Lung microvascular endothelial cell (primary cell): Measurements from ENCODE around the gene NAMPT. TPM values are rescaled to one million over a fixed set of nuclear protein-coding genes. Genes with fewer than 3 reads are reported as not detected.
A peak's percentile ranks its signal among the peaks of the same experiment; 100 is the strongest.
"Not testable (repeated sequence)": the region's sequence is repeated elsewhere in the genome, so short reads cannot be mapped to it uniquely, and the experiment has no call there.

ENCODE experiments used
- DNase-seq, 2 donors: peaks; one replicate each; pipeline versions ENCODE4 v3.0.0 to v3.0.0-alpha.2; 2010; ENCODE audit warnings: low read depth in 2 of 2
- total RNA-seq: library from RNA; depleted of rRNA; stranded (reverse); fragments of >200 nt; gene quantifications from 2 replicates; pipeline ENCODE4 v1.2.1, GENCODE V29; 2014

Gene NAMPT
- total RNA-seq, 1 donor from 2014 or later, result 320 TPM

DNA sequence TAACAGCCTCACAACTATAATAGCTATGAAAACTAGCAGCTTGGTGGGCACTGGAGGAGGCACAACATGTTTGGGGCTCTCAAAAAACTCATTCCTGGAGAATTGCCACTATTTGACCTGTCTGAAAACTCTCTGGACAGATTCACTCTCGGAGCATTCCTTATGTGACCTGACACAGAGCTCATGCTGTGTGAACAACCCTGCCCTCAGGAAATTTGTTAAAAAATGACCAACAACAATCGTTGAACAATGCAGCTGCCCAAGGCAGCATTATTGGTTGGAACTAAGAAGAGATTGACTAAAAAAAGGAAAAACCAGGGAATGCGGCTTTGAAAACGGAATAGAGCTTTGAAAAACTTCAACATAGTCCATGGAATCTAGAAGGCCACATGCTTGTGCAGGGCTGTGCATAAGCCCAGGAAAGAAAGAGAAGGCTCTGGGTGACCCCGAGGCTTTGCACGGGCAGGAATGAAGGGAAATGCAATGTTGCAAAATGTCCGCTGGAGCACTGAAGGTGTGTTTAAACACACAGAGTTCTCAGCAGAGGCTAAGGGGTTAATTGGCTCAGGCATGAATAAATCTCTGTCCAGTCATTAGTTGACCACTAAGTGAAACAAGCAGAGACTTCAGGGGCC lies 52.8 kb downstream of the NAMPT start:
- no peak for DNase-seq

DNA sequence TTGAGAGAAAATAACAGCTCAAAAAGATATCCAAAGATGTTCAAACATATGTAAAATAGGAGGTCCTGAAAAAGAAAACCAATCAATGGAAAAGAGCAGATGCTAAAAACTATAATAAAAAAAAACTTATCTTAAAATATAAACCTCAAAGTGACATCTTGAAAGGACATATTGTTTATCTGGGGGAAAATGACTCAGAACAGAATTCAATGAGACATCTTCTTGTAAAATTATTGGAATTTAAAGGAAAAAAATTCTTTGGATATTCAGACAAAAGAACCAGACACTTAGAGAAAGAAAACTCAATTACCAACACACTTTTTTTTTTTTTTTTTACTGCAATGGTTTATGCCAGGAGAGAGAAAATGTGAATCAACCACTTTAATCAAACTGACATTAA lies 58.9 kb downstream of the NAMPT start:
- DNase-seq, result peak in 1 of 2 donors; percentile 52

DNA sequence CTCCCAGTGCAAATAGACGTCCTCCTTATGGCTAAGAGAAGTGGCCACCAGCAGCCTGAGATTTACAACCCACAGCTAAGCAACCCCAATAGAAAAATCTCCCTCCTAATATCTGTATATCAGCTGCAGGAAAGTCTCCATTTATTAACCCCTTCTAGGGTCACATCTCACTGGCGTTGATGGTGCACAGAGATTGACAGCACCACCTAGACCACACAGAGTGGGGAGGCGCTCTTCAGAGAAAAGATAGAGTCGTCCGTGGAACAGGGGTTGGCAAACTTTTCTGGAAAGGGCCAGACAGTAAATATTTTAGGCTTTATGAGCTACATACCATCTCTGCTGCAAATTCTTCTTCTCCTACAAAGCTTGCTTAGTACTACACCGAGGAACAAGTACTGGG lies 60.0 kb downstream of the NAMPT start:
- no peak for DNase-seq

DNA sequence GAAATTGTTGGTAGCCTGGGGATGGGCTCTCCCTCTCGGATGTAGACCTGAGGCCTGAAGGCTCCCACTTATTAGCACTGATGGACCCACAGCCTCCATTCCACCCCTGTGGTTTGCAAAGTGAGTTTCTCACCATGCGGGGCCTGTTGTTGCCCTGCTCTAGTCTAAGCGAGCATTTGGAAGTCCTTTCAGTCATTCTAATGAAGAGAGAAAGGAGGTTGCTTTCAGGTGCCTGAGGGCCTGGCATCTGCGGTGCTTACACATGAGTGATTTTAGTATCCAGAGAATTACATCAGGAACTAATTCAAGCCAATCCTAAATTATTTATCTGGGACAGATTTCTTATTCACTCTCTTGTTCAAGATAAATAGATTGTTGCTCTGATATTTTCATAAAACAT lies 61.6 kb downstream of the NAMPT start:
- no peak for DNase-seq

DNA sequence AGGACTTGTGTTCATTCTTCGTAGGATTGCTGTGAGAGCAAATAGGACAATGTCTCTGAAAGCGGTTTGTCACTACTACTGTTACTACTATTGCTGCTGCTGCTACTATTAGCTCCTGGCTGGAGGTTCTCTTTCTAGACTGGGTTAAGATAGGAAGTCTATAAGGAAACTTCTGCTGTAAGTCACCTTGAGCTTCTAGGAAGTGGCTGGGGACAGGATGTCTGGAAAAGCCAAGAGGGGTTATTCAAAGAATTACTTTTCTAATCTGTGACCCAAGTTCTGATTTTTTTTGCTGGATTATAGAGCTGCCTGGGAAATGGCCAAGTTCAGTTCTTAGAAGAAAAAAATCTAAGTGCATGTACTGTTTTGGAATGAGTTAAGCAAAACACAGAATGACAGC lies 62.2 kb downstream of the NAMPT start:
- no peak for DNase-seq

DNA sequence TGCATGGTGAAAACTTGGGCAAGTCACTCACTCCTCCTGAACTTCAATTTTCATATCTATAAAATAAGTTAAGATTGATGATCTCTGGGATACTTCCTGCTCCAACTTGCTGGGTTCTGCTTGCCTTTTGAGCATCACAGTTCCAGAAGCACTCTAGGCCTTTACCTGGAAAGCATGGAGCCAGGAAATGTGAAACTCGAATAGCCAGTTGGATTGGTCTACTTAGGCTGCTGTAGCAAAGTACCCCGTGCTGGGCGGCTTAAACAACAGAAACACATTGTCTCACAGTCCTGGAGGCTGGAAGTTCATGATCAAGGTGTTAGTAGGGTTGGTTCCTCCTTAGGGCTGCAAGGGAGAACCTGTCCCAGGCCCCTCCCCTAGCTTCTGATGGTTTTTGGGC lies 64.5 kb downstream of the NAMPT start:
- no peak for DNase-seq

DNA sequence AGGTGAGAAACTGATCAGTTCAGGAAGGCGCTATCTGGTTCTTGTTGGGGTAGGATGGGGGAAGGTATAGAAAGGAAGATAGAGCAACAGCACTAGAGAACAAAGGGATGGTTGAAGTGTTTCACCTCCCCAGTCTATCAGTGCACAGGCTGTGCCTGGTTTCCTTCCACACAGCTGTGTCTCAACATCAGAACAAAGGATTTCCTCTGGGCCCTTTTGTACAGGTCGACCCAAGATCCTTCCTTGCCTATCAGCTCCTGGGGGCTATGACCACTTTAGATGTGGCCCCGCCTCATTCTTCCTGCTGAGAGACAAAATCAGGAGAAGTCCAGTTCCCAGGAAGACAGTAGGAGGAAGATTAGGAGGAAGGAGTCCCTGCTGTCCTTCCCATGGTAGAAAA lies 65.6 kb downstream of the NAMPT start:
- DNase-seq, result peak; percentile 29 to 45

DNA sequence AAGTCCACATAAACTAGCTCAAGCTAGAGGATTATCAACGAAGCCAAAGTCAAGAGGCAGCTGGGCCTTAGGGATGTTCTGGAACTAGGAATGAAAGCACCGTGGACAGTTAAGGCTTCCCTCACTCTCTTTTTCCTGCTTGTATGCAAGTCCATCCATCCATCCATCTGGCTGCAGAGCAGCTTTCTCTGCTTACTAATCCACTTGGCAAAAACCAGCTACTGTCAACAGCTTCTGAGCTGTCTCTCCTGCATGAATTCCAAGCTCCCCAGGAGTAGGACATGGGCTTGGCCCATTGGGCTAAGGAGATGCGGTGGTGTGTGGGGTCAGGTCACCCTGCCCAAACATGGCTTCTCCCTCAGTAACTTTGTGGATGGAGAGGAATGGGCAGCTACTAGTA lies 66.2 kb downstream of the NAMPT start:
- no peak for DNase-seq

DNA sequence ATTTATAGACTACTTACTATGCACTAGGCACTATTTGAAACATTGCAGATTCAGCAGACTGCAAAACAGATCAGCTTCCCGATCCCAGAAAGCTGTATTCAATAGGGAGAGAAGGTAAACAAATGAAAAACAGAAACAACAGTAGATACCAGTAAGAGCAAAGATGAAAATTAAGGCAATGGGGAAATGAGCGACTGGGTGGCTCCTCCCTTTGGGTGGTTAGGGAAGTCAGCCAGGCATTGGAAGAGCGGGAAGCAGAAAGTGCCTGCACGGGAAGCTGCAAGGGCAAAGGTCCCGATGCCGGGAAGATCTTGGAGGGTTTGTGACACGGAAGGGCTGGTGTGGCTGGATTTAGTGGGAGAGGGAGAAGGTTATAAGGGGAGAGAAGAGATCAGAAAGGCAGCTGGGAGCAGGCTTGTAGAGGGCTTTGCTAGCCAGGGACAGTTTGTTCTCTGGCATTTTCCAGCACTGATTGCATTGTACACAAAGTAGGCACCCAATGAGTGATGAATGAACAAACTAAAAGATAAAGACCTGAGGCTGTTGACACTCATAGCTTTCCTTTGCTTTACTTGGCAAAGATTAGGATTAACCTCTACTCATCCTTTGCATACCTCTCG lies 67.8 kb downstream of the NAMPT start:
- peak; percentile 56 to 87 for DNase-seq

DNA sequence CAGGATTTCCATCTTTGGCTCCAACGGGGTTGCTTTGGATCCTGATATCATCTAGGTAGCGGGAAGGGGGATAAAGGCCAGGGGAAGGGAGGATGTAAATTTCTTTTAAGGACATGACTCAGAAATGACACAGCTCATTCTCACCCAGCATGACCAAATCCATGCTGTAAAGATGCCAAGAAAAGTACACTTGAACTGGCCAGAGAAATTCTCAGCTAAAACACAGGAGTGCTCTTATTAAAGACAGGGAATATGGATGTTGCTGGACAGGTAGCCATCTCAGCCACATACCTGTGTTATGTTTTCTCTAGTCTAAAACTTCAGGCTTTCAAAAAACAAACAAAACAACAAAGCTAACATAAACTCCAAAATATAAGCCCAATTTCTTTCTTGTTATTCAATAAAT lies 68.3 kb downstream of the NAMPT start:
- DNase-seq, result peak; percentile 65 to 98

DNA sequence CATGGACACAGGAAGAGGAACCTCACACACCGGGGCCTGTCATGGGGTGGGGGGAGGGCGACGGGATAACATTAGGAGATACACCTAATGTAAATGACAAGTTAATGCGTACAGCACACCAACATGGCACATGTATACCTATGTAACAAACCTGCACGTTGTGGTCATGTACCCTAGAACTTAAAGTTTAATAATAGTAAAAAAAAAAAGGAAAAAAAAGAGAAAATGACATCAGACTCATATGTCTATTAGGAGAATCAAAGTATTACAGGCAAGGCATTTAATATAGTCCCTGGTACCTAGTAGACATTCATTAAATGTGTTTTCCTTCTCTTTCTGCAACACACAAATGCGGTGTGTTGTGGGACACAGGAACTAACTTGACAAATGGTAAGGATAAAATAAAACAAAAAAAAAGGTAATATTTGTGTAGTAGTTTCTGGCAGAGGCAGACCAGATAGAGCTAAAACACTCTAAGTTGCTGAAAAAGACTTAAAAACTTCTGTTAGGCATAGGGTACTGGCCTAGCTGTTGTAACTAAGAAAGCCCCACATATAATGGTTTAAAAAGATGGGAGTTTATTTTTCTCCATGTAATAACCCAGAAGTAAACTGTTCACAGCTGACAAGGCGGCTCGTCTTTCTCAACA lies 68.8 kb downstream of the NAMPT start:
- no peak for DNase-seq

DNA sequence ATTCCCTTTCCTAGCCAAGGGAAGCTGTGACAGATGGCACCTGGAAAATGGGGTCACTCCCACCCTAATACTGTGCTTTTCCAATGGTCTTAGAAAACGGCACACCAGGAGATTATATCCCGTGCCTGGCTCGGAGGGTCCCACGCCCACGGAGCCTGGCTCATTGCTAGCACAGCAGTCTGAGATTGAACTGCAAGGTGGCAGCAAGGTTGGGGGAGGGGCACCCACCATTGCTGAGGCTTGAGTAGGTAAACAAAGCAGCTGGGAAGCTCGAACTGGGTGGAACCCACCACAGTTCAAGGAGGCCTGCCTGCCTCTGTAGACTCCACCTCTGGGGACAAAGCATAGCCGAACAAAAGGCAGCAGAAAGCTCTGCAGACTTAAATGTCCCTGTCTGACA lies 75.8 kb downstream of the NAMPT start:
- not testable (repeated sequence) for DNase-seq

DNA sequence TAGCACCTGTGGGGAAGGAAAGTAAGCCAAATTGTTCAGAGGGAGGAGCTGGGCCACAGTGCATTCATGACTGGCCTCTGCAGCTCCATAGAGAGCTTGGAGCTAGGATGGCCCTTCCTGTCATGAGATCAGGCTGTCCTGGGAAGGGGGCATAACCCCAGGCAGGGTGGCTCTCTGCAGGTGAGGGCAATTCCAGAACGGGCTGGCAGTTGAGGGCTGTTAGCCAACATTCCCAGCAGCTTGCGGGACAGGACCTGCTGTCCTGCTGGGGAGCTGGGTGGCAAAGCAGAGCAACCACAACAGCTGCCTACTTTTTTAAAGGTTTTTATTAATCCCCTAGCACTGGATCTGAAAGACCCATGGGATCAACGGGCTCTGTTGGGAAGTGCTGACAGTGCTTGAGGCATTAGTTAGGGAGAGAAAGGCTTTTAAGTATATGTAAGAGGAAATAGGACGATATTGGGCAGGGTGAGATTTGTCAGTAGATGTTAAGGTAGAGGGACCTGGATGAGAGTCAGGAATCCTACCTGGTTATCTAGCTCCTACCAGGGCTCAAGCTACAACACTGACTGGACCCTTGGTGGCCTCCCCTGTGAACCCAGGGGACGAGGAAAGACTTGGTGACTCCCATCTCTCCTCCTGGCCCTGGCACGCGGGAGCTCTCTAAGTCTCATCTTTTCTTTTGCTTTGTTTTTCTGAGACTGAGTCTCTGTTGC lies 77.8 kb downstream of the NAMPT start:
- DNase-seq, result no peak

DNA sequence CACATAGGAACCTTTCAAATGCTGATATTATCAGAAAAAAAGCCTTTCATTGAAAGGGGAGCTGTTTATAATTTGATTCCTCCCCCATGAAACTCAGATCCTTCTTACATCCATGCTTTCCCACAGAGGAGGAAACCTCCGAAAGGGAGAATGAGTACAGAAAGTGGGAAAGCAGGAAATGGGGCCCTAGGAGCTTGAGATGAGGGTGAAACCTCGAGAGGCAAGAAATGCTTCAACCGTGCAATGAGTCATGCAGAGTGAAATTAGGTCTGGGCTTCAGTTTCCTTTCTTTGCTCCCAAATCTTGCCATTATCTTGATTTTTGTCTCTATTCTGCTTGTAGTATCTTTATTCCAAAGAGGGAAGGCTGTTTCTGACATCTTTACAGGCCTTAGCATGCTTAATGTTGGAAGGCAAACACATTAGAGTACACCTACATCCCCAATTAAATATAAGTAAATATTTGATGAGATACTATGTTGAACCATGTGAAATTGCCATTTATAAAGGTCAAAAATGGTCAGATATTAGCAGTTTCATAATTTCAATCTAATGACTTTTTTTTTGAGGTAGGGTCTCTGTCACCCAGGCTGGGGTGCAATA lies 79.1 kb downstream of the NAMPT start:
- peak in 1 of 2 donors; percentile 43 for DNase-seq

DNA sequence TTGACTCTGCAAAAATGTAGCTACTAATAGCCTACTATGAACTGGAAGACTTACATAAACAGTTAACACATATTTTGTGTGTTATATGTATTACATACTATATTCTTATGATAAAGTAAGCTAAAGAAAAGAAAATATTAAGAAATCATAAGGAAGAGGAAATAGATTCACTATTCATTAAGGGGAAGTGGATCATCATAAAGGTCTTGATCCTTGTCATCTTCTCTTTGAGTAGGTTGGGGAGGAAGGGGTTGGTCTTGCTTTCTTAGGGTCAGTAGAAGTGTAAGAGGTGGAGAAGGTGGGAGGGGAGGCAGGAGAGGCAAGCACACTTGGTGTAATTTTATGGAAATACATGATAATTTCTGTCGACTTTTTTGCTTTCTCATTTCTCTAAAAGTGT lies 81.3 kb downstream of the NAMPT start:
- no peak for DNase-seq

DNA sequence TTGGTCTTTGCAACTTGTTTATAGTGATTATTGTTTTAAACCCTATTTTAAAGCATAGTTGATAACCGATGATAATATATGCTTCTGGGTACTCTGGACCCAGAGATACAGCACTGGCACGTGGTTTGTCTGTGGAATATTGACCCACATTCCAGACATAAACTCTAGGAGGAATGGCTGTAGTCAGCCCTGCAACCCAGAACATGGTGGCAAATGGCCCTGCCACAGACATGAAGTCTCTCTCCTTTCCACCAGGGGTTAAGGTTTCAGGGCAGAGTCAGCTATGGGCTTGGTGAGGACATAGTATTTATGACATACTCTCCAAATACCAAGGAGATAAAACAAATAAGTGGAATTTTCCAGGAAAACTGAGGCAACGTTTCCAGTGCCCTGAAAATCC lies 83.6 kb downstream of the NAMPT start:
- no peak for DNase-seq

DNA sequence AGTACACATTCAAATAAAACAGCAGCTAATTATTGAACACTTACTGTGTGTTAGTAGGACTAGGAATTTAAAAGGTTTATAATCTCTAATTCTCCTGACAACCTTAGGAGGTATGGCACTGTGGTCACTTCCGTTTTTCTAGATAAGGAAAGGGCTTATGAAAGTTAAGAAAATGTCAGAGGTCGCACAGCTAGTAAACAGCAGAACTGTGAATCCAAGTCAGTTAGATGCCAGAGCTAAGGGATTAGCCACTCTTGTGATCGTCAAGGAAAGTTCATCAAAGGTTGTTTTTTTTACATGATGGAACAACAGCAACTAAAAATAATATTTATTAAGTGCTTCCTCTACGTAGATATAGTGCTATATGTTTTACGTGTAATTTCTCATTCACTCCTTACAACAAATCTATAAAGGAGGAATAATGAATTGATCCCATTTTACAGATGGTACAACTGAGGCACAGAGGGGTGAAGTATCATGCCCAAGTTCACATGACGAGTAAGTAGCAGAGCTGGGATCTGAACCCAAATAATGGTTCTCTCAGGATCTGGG lies 84.9 kb downstream of the NAMPT start:
- DNase-seq, result no peak

DNA sequence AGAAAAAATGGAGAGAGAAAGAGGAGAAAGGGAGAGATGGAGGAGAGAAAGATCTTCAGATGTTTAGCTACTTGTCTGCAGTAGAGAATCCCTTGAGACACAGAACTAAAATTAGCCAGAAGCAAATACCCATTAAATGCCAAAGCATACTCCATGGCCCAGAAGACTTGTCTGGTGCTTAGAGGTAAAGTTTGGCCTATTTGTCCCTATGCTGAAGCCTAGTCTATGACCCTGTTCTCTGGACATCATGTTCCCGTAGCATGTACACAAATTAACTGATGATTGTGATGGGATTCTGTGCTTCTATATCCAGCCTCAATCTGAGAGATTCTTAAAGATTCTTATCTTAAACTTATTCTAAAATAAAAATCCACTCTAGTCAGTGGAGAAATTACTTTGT lies 85.8 kb downstream of the NAMPT start:
- no peak for DNase-seq
